ENCODE data around the gene PRR15L.

Gene PRR15L

GRCh38 chr17:47987240-47987835 lies 29.7 kb upstream of the PRR15L start:
- DNase-seq, result no peak

GRCh38 chr17:47986520-47986919 lies 28.8 kb upstream of the PRR15L start:
- no peak for DNase-seq

GRCh38 chr17:47983492-47984223 lies 26.0 kb upstream of the PRR15L start:
- no peak for DNase-seq

- DNase-seq, result peak; percentile 94
Measured at GRCh38 chr17:47982645-47983390, 25.1 kb upstream of the PRR15L start.

GRCh38 chr17:47982091-47982617 lies 24.5 kb upstream of the PRR15L start:
- DNase-seq, result no peak

- DNase-seq, result no peak
Measured at GRCh38 chr17:47981462-47981861, 23.8 kb upstream of the PRR15L start.

GRCh38 chr17:47980541-47980940 lies 22.9 kb upstream of the PRR15L start:
- peak; percentile 70 for DNase-seq

GRCh38 chr17:47978324-47978723 lies 20.6 kb upstream of the PRR15L start:
- peak; percentile 35 for DNase-seq

GRCh38 chr17:47975823-47976205 lies 18.1 kb upstream of the PRR15L start:
- no peak for DNase-seq

- no peak for DNase-seq
Measured at GRCh38 chr17:47975189-47975822, 17.6 kb upstream of the PRR15L start.

- no peak for DNase-seq
Measured at GRCh38 chr17:47973541-47973940, 15.9 kb upstream of the PRR15L start.

GRCh38 chr17:47970725-47971499 lies 13.2 kb upstream of the PRR15L start, which contains the start of gene CDK5RAP3:
Gene CDK5RAP3, plus strand, starts transcription at chr17:47971113. Its CDS starts 34 bp downstream, at chr17:47971147.
- peak; percentile 99 for DNase-seq

- DNase-seq, result no peak
Measured at GRCh38 chr17:47969930-47970724, 12.4 kb upstream of the PRR15L start.

GRCh38 chr17:47968836-47969235 lies 11.2 kb upstream of the PRR15L start:
- DNase-seq, result no peak

- no peak for DNase-seq
Measured at GRCh38 chr17:47967607-47968252, 10.0 kb upstream of the PRR15L start.

- DNase-seq, result no peak
Measured at GRCh38 chr17:47966079-47966519, 8.4 kb upstream of the PRR15L start.

- no peak for DNase-seq
Measured at GRCh38 chr17:47964856-47965255, 7.2 kb upstream of the PRR15L start.

- DNase-seq, result no peak
Measured at GRCh38 chr17:47962901-47963300, 5.2 kb upstream of the PRR15L start.

GRCh38 chr17:47961406-47961805 lies 3.7 kb upstream of the PRR15L start:
- no peak for DNase-seq

GRCh38 chr17:47959825-47960655 lies 2.4 kb upstream of the PRR15L start:
- no peak for DNase-seq
